ENCODE data around the gene PDHA1. TPM values are rescaled to one million over a fixed set of nuclear protein-coding genes. Genes with fewer than 3 reads are reported as not detected.

Gene PDHA1
- total RNA-seq, 1 experiment from 2014 or later = 214 TPM

GRCh38 chrX:19386679-19387078, 43.0 kb downstream of the PDHA1 start:
- no peak overlapping the region for H3K56ac ChIP-seq (ENCODE audit: insufficient read length, low read depth, low read length)
- H3K4me2 ChIP-seq (ENCODE audit: insufficient read depth, insufficient read length, low read length) = no peak overlapping the region
- H3K4me1 Mint-ChIP-seq = no peaks in the 10 kb centered on the region; a peak in 1 of 4 replicates
- H3K9me3 ChIP-seq (ENCODE audit: control insufficient read depth, low read depth, low read length) = peaks cover 30% of the 10 kb centered on the region
- no peak overlapping the region for H4K8ac ChIP-seq (replicated peaks; ENCODE audit: insufficient read length, low read depth, low read length)
- no peak overlapping the region for H3K4ac ChIP-seq (ENCODE audit: low read depth, low read length)
- no peak for DNase-seq
- no peak overlapping the region for H2AFZ ChIP-seq (ENCODE audit: low read length)
- H3T11ph ChIP-seq (ENCODE audit: low read length) = no peak overlapping the region
- no peak overlapping the region for H2BK15ac ChIP-seq (ENCODE audit: low read depth, low read length)
- no peak overlapping the region for H3K27ac Mint-ChIP-seq
- H3K23me2 ChIP-seq (ENCODE audit: insufficient read length, low read depth, low read length, poor library complexity, severe bottlenecking) = no peaks in the 10 kb centered on the region
- H2AK5ac ChIP-seq (ENCODE audit: insufficient read length, low read length) = no peak overlapping the region
- no peaks in the 10 kb centered on the region for H3K79me2 ChIP-seq (ENCODE audit: insufficient read depth, low read length)
- H3K27me3 ChIP-seq (ENCODE audit: insufficient read depth, low read length) = no peaks in the 10 kb centered on the region
- H3K36me3 Mint-ChIP-seq (ENCODE audit: insufficient read depth in 1 of 3, low read depth in 3 of 3) = peaks cover 0 to 2% (median 0%) of the 10 kb centered on the region in 3 experiments; a peak in 5 of 7 replicates
- no peak overlapping the region for H3K23ac ChIP-seq (ENCODE audit: insufficient read length, low read depth, low read length)
- no peak overlapping the region for H3K9ac ChIP-seq (ENCODE audit: extremely low read depth, insufficient read length, low read length)
- no peak overlapping the region for H3K27ac ChIP-seq (ENCODE audit: insufficient read length, low read depth, low read length)
- H3K14ac ChIP-seq (ENCODE audit: insufficient read depth, low read length) = no peak overlapping the region
- no peak overlapping the region for H3K18ac ChIP-seq (ENCODE audit: insufficient read length, low read depth, low read length)
- no peaks in the 10 kb centered on the region for H3K79me1 ChIP-seq (ENCODE audit: insufficient read depth, low read depth, low read length, poor library complexity, severe bottlenecking)
- H2BK20ac ChIP-seq (ENCODE audit: low read depth, low read length, poor library complexity, severe bottlenecking) = no peak overlapping the region
- no peaks in the 10 kb centered on the region for H3K4me1 ChIP-seq (ENCODE audit: insufficient read depth, low read length)
- no CpG with 5 or more reads among the region's 4 CpGs for WGBS (ENCODE audit: extremely low coverage, insufficient read length, low lambda C conversion rate)
- no peak overlapping the region for H3K4me3 Mint-ChIP-seq
- H2BK12ac ChIP-seq (ENCODE audit: insufficient read length, low read depth, low read length) = no peak overlapping the region
- H2BK5ac ChIP-seq (ENCODE audit: insufficient read length, low read length) = no peak overlapping the region
- no peak overlapping the region for H2BK120ac ChIP-seq (ENCODE audit: low read depth, low read length, poor library complexity, severe bottlenecking)
- H3K9me3 Mint-ChIP-seq = peaks cover 71 to 73% of the 10 kb centered on the region in 2 experiments
- no peaks in the 10 kb centered on the region for H4K20me1 ChIP-seq (ENCODE audit: control insufficient read depth, insufficient read depth, insufficient read length)
- H3K27me3 Mint-ChIP-seq (ENCODE audit: low read depth) = no peaks in the 10 kb centered on the region; the same call in 1 of the 2 replicates
- TF ChIP-seq, protein P1, sequence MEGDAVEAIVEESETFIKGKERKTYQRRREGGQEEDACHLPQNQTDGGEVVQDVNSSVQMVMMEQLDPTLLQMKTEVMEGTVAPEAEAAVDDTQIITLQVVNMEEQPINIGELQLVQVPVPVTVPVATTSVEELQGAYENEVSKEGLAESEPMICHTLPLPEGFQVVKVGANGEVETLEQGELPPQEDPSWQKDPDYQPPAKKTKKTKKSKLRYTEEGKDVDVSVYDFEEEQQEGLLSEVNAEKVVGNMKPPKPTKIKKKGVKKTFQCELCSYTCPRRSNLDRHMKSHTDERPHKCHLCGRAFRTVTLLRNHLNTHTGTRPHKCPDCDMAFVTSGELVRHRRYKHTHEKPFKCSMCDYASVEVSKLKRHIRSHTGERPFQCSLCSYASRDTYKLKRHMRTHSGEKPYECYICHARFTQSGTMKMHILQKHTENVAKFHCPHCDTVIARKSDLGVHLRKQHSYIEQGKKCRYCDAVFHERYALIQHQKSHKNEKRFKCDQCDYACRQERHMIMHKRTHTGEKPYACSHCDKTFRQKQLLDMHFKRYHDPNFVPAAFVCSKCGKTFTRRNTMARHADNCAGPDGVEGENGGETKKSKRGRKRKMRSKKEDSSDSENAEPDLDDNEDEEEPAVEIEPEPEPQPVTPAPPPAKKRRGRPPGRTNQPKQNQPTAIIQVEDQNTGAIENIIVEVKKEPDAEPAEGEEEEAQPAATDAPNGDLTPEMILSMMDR (conservative IDR thresholded peaks at IDR 0.05) = no peak
- H4K5ac ChIP-seq (ENCODE audit: insufficient read length, low read depth, low read length) = no peak overlapping the region
- no peak overlapping the region for H4K91ac ChIP-seq (ENCODE audit: insufficient read length, low read depth, low read length)

All from H9 (cell line).